ENCODE measurements around the gene EGFR.

Gene EGFR

DNA sequence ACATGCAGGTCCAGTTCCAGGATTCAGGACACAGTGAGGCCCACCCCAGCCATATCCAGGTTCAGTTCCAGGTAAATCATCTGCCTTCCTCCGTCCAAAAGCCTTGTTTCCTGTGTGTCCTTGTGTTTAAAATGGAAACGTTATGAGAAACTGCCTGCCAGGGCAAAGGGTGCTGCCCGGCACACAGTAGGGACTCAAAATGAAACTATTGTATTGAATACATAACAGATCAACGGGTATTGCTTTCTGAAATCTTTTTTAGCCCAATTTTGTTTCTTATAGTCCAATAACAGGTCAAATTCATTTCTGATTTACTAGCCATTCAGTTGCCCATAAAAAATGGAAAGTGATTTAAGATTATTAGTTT, 115.5 kb downstream of the EGFR start:
- no peak overlapping the region for H3K27ac ChIP-seq
- TF ChIP-seq ZFX (IDR thresholded peaks at IDR 0.05), result no peak
- TF ChIP-seq, protein P1, sequence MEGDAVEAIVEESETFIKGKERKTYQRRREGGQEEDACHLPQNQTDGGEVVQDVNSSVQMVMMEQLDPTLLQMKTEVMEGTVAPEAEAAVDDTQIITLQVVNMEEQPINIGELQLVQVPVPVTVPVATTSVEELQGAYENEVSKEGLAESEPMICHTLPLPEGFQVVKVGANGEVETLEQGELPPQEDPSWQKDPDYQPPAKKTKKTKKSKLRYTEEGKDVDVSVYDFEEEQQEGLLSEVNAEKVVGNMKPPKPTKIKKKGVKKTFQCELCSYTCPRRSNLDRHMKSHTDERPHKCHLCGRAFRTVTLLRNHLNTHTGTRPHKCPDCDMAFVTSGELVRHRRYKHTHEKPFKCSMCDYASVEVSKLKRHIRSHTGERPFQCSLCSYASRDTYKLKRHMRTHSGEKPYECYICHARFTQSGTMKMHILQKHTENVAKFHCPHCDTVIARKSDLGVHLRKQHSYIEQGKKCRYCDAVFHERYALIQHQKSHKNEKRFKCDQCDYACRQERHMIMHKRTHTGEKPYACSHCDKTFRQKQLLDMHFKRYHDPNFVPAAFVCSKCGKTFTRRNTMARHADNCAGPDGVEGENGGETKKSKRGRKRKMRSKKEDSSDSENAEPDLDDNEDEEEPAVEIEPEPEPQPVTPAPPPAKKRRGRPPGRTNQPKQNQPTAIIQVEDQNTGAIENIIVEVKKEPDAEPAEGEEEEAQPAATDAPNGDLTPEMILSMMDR (conservative IDR thresholded peaks at IDR 0.05), result no peak

DNA sequence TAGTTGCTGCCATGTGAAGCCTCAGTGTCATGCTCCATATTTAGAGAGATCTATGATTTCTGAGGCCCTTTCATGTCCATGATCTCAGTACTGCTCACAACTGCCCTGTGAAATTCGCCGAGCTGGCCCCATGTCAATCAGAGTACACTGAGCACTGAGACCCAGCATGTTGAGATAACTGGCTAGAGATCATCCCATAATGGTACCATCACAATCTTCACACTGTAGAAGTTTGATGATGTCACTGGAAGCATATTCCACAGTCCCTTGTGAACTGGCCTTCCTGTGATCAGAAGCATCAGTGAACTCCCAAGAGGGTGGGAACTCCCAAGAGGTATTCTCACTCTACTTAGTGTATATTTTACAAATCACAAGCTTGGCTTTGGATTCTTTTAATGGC, 116.0 kb downstream of the EGFR start:
- TF ChIP-seq, protein P1 (conservative IDR thresholded peaks at IDR 0.05), result no peak
- no peak for TF ChIP-seq ZFX (IDR thresholded peaks at IDR 0.05)
- H3K27ac ChIP-seq, result no peak overlapping the region

DNA sequence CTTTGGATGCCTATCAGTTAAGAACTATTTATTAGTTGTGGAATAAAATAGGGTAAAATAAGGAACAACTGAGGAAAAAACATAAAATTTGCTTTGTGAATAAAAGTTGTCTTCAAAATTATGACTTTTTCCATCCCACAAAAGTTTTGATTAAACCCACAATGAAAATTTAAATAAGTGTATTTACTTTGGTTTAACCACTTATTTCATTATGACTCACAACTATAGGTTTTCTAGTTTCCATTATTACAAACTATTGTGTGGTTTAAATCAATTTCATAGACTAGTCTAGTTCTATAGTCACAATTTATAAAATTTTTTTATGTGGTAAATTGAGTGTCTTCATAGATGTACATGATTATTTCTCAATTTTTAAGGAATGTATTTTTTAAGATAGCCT, 116.6 kb downstream of the EGFR start:
- no peak for TF ChIP-seq ZFX (IDR thresholded peaks at IDR 0.05)
- TF ChIP-seq, protein P1 (conservative IDR thresholded peaks at IDR 0.05), result no peak
- no peak overlapping the region for H3K27ac ChIP-seq

DNA sequence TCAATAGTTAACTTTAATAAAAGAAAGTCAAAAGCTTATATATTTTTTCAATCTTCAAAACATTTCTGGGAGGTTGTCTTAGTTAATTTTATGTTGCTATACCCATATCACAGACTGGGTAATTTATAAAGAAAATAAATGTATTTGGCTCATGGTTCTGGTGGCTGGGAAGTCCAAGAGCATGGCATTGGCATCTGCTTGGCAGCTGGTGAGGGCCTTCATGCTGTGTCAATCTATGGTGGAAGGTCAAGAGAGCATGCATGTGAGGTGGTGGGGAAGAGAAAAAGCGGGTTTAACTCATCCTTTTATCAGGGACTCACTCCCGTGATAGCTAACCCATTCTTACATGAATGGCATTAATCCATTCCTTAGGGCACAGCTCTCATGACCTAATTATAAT, 119.8 kb downstream of the EGFR start:
- TF ChIP-seq ZFX (IDR thresholded peaks at IDR 0.05), result no peak
- TF ChIP-seq, protein P1 (conservative IDR thresholded peaks at IDR 0.05), result no peak

DNA sequence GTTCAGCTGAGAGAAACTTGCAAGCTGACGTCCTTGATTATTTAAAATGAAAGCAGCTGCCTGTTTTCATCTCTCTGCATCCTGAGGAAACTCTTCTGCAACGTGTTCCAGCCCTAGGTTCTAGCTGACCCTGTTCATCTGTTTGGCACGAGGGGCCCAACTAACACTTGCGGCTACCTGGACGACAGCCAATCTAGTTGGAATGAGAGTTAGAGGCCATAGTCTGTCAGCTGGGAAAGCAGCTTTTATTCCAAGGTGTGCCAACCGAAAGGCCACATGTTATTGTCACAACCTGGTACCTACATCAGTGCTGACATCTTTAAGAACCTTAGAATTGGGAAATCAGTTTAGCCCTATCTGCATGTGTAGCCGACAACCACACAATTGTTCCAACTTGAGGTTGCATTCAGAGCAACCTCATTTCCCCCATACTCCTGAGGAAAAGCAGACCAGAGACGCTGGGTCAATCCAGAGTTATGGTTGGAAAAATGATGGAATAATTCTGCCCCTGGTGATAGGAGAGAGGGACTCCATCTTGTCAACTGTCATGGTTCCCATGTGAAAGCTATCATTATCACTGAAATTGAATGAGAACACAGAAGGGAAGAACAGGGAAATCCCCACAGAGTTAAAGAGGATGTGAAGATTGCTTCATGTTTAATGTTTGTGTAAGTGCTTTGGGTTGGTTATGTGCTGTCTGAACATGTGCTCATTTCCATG, 121.6 kb downstream of the EGFR start:
- no peak for TF ChIP-seq ZFX (IDR thresholded peaks at IDR 0.05)
- TF ChIP-seq, protein P1 (conservative IDR thresholded peaks at IDR 0.05), result no peak
- H3K27ac ChIP-seq, result no peak overlapping the region

More for the DNA sequence above, 119.8 kb downstream of the EGFR start:
- H3K27ac ChIP-seq, result no peak overlapping the region

DNA sequence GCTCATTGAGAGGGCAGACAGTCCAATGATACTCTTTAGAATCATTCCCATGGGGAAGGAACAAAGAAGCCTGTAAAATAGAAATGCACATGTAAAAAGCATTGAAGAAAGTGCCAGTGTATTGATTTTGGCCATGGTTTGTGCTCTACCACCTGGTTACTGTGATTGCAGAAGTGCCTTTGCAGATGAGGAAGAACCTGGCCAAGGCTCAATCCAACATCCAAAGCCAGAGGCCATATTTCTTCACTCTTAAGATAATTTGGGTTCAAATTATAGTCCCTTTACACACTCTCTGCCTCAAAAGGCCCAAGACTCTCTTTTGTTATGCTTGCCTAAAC, 122.1 kb downstream of the EGFR start:
- TF ChIP-seq ZFX (IDR thresholded peaks at IDR 0.05), result no peak
- TF ChIP-seq, protein P1 (conservative IDR thresholded peaks at IDR 0.05), result no peak
- no peak overlapping the region for H3K27ac ChIP-seq

DNA sequence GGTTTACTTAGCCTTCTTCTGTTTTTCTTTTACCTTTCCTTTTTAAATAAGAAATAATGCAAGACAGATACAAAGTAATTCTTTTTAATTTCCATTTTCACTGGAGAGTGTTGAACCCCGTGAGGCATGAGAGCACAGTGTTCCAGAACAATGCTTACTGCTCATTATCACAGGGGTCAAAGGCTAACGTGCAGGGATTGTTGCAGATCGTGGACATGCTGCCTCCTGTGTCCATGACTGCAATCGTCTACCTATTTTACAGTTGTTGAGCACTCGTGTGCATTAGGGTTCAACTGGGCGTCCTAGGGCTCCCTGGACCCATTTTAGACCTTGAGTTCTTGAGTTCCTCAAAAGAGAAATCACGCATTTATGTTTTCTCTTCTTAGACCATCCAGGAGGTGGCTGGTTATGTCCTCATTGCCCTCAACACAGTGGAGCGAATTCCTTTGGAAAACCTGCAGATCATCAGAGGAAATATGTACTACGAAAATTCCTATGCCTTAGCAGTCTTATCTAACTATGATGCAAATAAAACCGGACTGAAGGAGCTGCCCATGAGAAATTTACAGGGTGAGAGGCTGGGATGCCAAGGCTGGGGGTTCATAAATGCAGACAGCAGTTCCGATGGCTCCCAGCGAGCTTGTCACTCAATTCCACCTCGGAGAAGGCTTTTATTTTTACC, 124.2 kb downstream of the EGFR start:
- H3K27ac ChIP-seq, result no peak overlapping the region
- no peak for TF ChIP-seq ZFX (IDR thresholded peaks at IDR 0.05)
- TF ChIP-seq, protein P1 (conservative IDR thresholded peaks at IDR 0.05), result no peak

Measured in C4-2B (cell line).